ENCODE results near the gene IQUB.

IQUB gene

DNA sequence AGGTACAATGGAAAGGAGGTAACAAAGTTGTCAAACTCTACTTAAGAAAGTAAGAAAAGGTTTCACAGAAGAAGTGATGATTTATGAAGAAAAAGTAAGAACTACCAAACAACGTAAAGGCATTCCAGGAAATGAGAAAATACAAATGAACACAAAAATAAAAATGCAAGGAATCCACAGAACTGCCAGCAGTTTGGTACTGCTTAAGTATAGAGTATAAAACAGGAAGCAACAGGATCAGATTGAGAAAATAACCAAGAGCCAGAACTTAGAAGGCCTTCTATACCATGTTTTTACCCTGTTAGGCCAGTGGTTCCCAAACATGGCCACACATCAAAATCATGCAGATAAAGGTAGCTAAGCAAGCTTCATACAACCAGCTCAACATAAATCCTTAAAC lies 14.0 kb upstream of the IQUB start:
- TF ChIP-seq, protein P1, sequence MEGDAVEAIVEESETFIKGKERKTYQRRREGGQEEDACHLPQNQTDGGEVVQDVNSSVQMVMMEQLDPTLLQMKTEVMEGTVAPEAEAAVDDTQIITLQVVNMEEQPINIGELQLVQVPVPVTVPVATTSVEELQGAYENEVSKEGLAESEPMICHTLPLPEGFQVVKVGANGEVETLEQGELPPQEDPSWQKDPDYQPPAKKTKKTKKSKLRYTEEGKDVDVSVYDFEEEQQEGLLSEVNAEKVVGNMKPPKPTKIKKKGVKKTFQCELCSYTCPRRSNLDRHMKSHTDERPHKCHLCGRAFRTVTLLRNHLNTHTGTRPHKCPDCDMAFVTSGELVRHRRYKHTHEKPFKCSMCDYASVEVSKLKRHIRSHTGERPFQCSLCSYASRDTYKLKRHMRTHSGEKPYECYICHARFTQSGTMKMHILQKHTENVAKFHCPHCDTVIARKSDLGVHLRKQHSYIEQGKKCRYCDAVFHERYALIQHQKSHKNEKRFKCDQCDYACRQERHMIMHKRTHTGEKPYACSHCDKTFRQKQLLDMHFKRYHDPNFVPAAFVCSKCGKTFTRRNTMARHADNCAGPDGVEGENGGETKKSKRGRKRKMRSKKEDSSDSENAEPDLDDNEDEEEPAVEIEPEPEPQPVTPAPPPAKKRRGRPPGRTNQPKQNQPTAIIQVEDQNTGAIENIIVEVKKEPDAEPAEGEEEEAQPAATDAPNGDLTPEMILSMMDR (IDR thresholded peaks at IDR 0.05; ENCODE audit: extremely low read depth, insufficient read depth, missing control alignments) = no peak
- in situ Hi-C loops (cut with MboI; ENCODE audit: low pct_unique_long_range_greater_than_20kb, low sequenced_read_pairs, unreplicated experiment) = no loop called here
- no peak for DNase-seq (ENCODE audit: low spot score)

DNA sequence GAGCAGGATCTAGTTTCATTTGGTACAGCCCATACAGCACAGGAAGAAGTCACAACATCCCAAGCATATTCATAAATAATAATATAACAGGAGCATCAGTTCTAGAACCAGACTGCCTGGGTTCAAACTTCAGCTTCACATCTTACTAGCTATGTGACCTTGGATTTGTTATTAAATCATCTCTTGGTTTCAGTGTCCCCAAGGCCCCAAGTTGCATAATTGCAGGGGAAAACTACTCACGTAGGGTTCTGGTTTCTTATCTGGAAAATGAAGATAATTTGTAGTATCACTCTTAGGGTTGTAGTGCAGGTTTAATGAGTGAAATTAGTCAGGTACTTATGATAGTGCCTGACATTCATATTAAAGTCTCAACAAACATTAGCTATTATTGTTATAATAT lies 5.5 kb upstream of the IQUB start:
- in situ Hi-C loops (cut with MboI; ENCODE audit: low pct_unique_long_range_greater_than_20kb, low sequenced_read_pairs, unreplicated experiment) = no loop called here
- DNase-seq (ENCODE audit: low spot score) = no peak
- TF ChIP-seq, protein P1 (IDR thresholded peaks at IDR 0.05; ENCODE audit: extremely low read depth, insufficient read depth, missing control alignments) = no peak

DNA sequence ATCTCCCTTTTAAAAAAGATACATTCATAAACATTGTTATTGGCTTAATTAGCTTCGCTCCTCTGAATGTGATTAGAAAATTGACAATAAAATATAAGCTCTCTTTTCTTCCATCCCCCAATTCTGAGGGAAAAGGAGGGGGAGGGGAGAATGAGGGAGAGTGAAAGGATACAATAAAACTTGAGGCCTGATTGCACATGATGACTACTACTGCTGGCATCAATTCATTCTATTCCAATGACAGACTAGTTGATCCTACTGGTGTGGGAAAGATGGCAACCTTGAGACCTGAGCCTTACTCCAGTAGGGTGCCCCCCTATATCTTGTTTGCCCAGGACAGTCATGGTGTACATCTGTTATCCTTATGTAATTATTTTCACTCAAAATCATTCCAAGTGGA lies 4.5 kb upstream of the IQUB start:
- DNase-seq (ENCODE audit: low spot score) = no peak
- in situ Hi-C loops (cut with MboI; ENCODE audit: low pct_unique_long_range_greater_than_20kb, low sequenced_read_pairs, unreplicated experiment) = no loop called here
- TF ChIP-seq, protein P1 (IDR thresholded peaks at IDR 0.05; ENCODE audit: extremely low read depth, insufficient read depth, missing control alignments) = no peak

DNA sequence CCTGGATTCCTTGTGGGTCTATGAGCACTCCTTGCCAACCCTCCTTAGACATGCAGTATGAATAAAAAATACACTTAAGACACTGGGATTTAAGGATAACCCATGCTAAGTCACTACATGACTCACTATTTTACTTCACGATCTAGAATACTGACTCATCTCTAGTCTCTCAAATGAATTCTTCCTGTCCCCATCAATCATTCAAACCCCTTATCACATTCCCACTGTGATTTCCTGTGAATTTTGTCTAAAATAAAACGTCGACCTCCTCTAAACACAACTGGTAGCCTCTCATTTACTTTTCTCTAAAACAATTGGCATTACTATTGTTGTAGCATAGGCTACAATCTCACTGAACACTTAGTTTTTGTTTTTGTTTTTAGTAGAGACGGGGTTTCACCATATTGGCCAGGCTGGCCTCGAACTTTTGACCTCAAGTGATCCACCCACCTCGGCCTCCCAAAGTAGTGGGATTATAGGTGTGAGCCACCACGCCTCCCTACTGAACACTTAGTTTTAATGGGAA lies 3.9 kb upstream of the IQUB start:
- in situ Hi-C loops (cut with MboI; ENCODE audit: low pct_unique_long_range_greater_than_20kb, low sequenced_read_pairs, unreplicated experiment) = no loop called here
- no peak for DNase-seq (ENCODE audit: low spot score)
- TF ChIP-seq, protein P1 (IDR thresholded peaks at IDR 0.05; ENCODE audit: extremely low read depth, insufficient read depth, missing control alignments) = no peak

DNA sequence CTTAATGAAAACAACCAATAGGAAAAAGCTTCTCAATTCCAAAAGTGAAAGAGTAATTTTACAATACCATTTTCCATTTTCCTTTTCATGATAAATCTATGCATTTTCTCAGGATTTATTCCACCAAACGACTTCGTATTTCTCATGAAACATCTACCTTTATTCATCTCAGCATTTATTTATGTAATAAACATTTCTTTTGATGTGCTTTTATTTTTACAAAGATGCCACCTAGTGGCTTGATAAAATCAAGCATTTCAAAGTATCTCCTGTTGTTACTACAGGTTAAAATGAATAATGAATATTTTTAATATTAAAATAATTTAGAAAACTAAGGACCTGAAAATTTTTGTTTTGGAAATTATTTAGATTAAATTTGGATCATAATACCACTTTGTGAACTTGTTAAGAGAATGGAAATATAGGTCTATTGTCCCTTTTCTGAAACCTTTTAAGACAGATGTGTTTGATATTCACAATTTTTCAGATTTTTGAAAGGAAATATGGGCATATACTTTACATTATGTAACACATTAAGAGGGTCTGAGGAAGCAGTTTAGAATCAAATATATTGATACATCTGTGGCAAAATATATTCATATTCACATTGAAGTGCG lies 2.7 kb upstream of the IQUB start:
- TF ChIP-seq, protein P1 (IDR thresholded peaks at IDR 0.05; ENCODE audit: extremely low read depth, insufficient read depth, missing control alignments) = peak; percentile 40
- in situ Hi-C loops (cut with MboI; ENCODE audit: low pct_unique_long_range_greater_than_20kb, low sequenced_read_pairs, unreplicated experiment) = no loop called here
- DNase-seq (ENCODE audit: low spot score) = no peak

DNA sequence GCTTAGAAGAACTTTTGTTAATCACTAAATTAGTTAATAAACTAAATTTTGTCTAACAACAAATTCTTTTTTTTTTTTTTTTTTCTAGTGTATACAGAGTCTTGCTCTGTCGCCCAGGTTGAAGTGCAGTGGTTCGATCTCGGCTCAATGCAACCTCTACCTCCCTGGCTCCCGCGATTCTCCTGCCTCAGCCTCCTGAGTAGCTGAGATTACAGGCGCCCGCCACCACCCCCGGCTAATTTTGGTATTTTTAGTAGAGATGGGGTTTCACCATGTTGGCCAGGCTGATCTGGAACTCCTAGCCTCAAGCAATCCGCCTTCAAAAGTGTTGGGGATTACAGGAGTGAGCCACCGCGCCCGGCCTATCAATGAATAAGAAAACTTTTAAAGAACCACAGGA lies 1.1 kb upstream of the IQUB start:
- TF ChIP-seq, protein P1 (IDR thresholded peaks at IDR 0.05; ENCODE audit: extremely low read depth, insufficient read depth, missing control alignments) = no peak
- DNase-seq (ENCODE audit: low spot score) = no peak
- in situ Hi-C loops (cut with MboI; ENCODE audit: low pct_unique_long_range_greater_than_20kb, low sequenced_read_pairs, unreplicated experiment) = no loop called here
